Measurements from ENCODE around the gene IRF7.

The IRF7 gene

GRCh38 chr11:630871-631270 lies 15.1 kb upstream of the IRF7 start:
- no peak overlapping the region for H3K27ac ChIP-seq
- H3K36me3 ChIP-seq (replicated peaks), result no peaks in the 10 kb centered on the region
- in situ Hi-C loops (cut with HindIII; ENCODE audit: low pct_ligation_motif_present, low sequenced_read_pairs), result no loop called here
- no peak overlapping the region for H3K4me3 ChIP-seq (ENCODE audit: low read depth, low read length)
- DNase-seq, result no peak
- no peak for TF ChIP-seq CTCF (IDR thresholded peaks at IDR 0.05; ENCODE audit: low read depth, low read length, missing control alignments)
- peaks cover 2% of the 10 kb centered on the region for H3K27me3 ChIP-seq (replicated peaks)

- Histone ChIP-seq H3K27me3 (replicated peaks) (peaks cover 2% of the 10 kb centered on the region), H3K36me3 (replicated peaks) (no peaks in the 10 kb centered on the region), H3K4me3 (ENCODE audit: low read depth, low read length) (no peak overlapping the region), H3K27ac (no peak overlapping the region)
- TF ChIP-seq CTCF (IDR thresholded peaks at IDR 0.05; ENCODE audit: low read depth, low read length, missing control alignments), result peak; percentile 17
- in situ Hi-C loops (cut with HindIII; ENCODE audit: low pct_ligation_motif_present, low sequenced_read_pairs), result no loop called here
- no peak for DNase-seq
These were observed 13.5 kb upstream of the IRF7 start for GRCh38 chr11:629237-629583.

- no peak for DNase-seq
- in situ Hi-C loops (cut with HindIII; ENCODE audit: low pct_ligation_motif_present, low sequenced_read_pairs), result no loop called here
- no peak overlapping the region for H3K27ac ChIP-seq
- peaks cover 2% of the 10 kb centered on the region for H3K27me3 ChIP-seq (replicated peaks)
- H3K36me3 ChIP-seq (replicated peaks), result no peaks in the 10 kb centered on the region
- no peak overlapping the region for H3K4me3 ChIP-seq (ENCODE audit: low read depth, low read length)
- no peak for TF ChIP-seq CTCF (IDR thresholded peaks at IDR 0.05; ENCODE audit: low read depth, low read length, missing control alignments)
These were observed 12.3 kb upstream of the IRF7 start for GRCh38 chr11:628056-628455.

- no peaks in the 10 kb centered on the region for H3K36me3 ChIP-seq (replicated peaks)
- H3K27me3 ChIP-seq (replicated peaks), result peaks cover 2% of the 10 kb centered on the region
- H3K27ac ChIP-seq, result no peak overlapping the region
- TF ChIP-seq CTCF (IDR thresholded peaks at IDR 0.05; ENCODE audit: low read depth, low read length, missing control alignments), result no peak
- H3K4me3 ChIP-seq (ENCODE audit: low read depth, low read length), result no peak overlapping the region
- DNase-seq, result no peak
- in situ Hi-C loops (cut with HindIII; ENCODE audit: low pct_ligation_motif_present, low sequenced_read_pairs), result no loop called here
These were observed 11.5 kb upstream of the IRF7 start for GRCh38 chr11:627308-627576.

- no peak for TF ChIP-seq CTCF (IDR thresholded peaks at IDR 0.05; ENCODE audit: low read depth, low read length, missing control alignments)
- Histone ChIP-seq H3K4me3 (ENCODE audit: low read depth, low read length) (no peak within 1 kb of the TSS), H3K27ac (no peak within 1 kb of the TSS), H3K36me3 (replicated peaks) (no peaks in the 10 kb centered on the region), H3K27me3 (replicated peaks) (peaks cover 2% of the 10 kb centered on the region)
- no peak for DNase-seq
- in situ Hi-C loops (cut with HindIII; ENCODE audit: low pct_ligation_motif_present, low sequenced_read_pairs), result no loop called here
These were observed 10.9 kb upstream of the IRF7 start, which contains the start of gene SCT for GRCh38 chr11:626475-627307. Gene SCT (minus strand): TSS chr11:627181. CDS start chr11:627143, 38 bp downstream.

Measured in brain microvascular endothelial cell (primary cell).